ENCODE measurements around the gene SUSD4. TPM values are rescaled to one million over a fixed set of nuclear protein-coding genes. Genes with fewer than 3 reads are reported as not detected.

The SUSD4 gene
- total RNA-seq, 2 donors from 2014 or later, result 0.58 to 0.92 TPM

- Histone ChIP-seq H3K4me3 (ENCODE audit: low read length) (no peak overlapping the region), H3K27ac (ENCODE audit: low read depth, low read length) (no peak overlapping the region), H3K4me1 (ENCODE audit: control insufficient read depth, insufficient read depth, low read length) (no peaks in the 10 kb centered on the region), H3K9me3 (ENCODE audit: control insufficient read depth, low read length) (peaks cover 4% of the 10 kb centered on the region), H3K27me3 (ENCODE audit: control insufficient read depth, insufficient read depth, low read length, poor library complexity, severe bottlenecking) (no peaks in the 10 kb centered on the region), H3K9ac (ENCODE audit: extremely low read depth, low read length, poor library complexity, severe bottlenecking) (no peak overlapping the region), H3K36me3 (ENCODE audit: control insufficient read depth, insufficient read depth, low read length) (no peaks in the 10 kb centered on the region)
- Mint-ChIP-seq H3K4me1 (peaks cover 16% of the 10 kb centered on the region), H3K9me3 (peaks cover 7% of the 10 kb centered on the region), H3K36me3 (ENCODE audit: low read depth) (no peaks in the 10 kb centered on the region), H3K4me3 (no peak overlapping the region), H3K27ac (no peak overlapping the region), H3K27me3 (ENCODE audit: insufficient read depth) (peaks cover 13% of the 10 kb centered on the region)
- WGBS, 2 experiments (ENCODE audit: insufficient coverage in 1 of 2, insufficient read length in 1 of 2), result 91 to 92% methylated on average over 5 to 6 of the region's 6 CpGs
- DNase-seq, result no peak
- TF ChIP-seq, protein P1, sequence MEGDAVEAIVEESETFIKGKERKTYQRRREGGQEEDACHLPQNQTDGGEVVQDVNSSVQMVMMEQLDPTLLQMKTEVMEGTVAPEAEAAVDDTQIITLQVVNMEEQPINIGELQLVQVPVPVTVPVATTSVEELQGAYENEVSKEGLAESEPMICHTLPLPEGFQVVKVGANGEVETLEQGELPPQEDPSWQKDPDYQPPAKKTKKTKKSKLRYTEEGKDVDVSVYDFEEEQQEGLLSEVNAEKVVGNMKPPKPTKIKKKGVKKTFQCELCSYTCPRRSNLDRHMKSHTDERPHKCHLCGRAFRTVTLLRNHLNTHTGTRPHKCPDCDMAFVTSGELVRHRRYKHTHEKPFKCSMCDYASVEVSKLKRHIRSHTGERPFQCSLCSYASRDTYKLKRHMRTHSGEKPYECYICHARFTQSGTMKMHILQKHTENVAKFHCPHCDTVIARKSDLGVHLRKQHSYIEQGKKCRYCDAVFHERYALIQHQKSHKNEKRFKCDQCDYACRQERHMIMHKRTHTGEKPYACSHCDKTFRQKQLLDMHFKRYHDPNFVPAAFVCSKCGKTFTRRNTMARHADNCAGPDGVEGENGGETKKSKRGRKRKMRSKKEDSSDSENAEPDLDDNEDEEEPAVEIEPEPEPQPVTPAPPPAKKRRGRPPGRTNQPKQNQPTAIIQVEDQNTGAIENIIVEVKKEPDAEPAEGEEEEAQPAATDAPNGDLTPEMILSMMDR (conservative IDR thresholded peaks at IDR 0.05), result no peak
Observed at GRCh38 chr1:223242382-223242955, 121.5 kb downstream of the SUSD4 start.

GRCh38 chr1:223240122-223240521, 123.9 kb downstream of the SUSD4 start:
- H3K4me3 Mint-ChIP-seq, result no peak overlapping the region
- H3K9me3 Mint-ChIP-seq, result peaks cover 16% of the 10 kb centered on the region
- DNase-seq, result no peak
- H3K36me3 ChIP-seq (ENCODE audit: control insufficient read depth, insufficient read depth, low read length), result no peaks in the 10 kb centered on the region
- H3K4me1 ChIP-seq (ENCODE audit: control insufficient read depth, insufficient read depth, low read length), result no peaks in the 10 kb centered on the region
- peaks cover 16% of the 10 kb centered on the region for H3K4me1 Mint-ChIP-seq
- peaks cover 24% of the 10 kb centered on the region for H3K9me3 ChIP-seq (ENCODE audit: control insufficient read depth, low read length)
- no peaks in the 10 kb centered on the region for H3K27me3 ChIP-seq (ENCODE audit: control insufficient read depth, insufficient read depth, low read length, poor library complexity, severe bottlenecking)
- no peak overlapping the region for H3K27ac ChIP-seq (ENCODE audit: low read depth, low read length)
- H3K27me3 Mint-ChIP-seq (ENCODE audit: insufficient read depth), result peaks cover 12% of the 10 kb centered on the region
- H3K27ac Mint-ChIP-seq, result no peak overlapping the region
- H3K4me3 ChIP-seq (ENCODE audit: low read length), result no peak overlapping the region
- no peak overlapping the region for H3K9ac ChIP-seq (ENCODE audit: extremely low read depth, low read length, poor library complexity, severe bottlenecking)
- 60 to 74% methylated on average over 2 of the region's 2 CpGs for WGBS, 2 experiments (ENCODE audit: insufficient coverage in 1 of 2, insufficient read length in 1 of 2)
- TF ChIP-seq, protein P1 (conservative IDR thresholded peaks at IDR 0.05), result no peak
- H3K36me3 Mint-ChIP-seq (ENCODE audit: low read depth), result peaks cover 2% of the 10 kb centered on the region

DNA sequence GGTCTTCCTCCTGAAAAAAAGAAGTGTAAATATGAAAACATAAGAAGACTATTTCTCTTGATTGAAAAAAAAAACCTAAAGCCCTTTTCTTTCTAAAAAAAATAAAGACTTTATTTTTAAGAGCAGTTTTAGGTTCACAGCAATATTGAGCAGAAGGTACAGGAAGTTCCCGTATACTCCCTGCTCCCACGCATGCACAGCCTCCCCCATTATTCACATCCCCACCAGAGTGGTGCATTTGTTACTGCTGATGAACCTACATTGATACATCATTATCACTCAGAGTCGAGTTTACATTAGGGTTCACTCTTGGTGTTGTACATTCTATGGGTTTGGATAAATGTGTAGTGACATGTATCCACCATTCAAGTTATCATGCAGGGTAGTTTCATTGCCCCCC, 128.9 kb downstream of the SUSD4 start:
- H3K9me3 ChIP-seq (ENCODE audit: control insufficient read depth, low read length), result peaks cover 24% of the 10 kb centered on the region
- no peaks in the 10 kb centered on the region for H3K36me3 ChIP-seq (ENCODE audit: control insufficient read depth, insufficient read depth, low read length)
- Mint-ChIP-seq H3K27me3 (ENCODE audit: insufficient read depth) (peaks cover 16% of the 10 kb centered on the region), H3K27ac (no peak overlapping the region), H3K4me3 (no peak overlapping the region), H3K9me3 (peaks cover 16% of the 10 kb centered on the region), H3K36me3 (ENCODE audit: low read depth) (peaks cover 2% of the 10 kb centered on the region), H3K4me1 (peaks cover 18% of the 10 kb centered on the region)
- no peaks in the 10 kb centered on the region for H3K27me3 ChIP-seq (ENCODE audit: control insufficient read depth, insufficient read depth, low read length, poor library complexity, severe bottlenecking)
- no peak overlapping the region for H3K9ac ChIP-seq (ENCODE audit: extremely low read depth, low read length, poor library complexity, severe bottlenecking)
- 92% methylated on average over 2 of the region's 3 CpGs; no CpG with 5 or more reads in 1 of the 2 experiments for whole genome bisulfite sequencing, 2 experiments (ENCODE audit: insufficient coverage in 1 of 2, insufficient read length in 1 of 2)
- peaks cover 13% of the 10 kb centered on the region for H3K4me1 ChIP-seq (ENCODE audit: control insufficient read depth, insufficient read depth, low read length)
- H3K27ac ChIP-seq (ENCODE audit: low read depth, low read length), result no peak overlapping the region
- TF ChIP-seq, protein P1 (conservative IDR thresholded peaks at IDR 0.05), result no peak
- H3K4me3 ChIP-seq (ENCODE audit: low read length), result no peak overlapping the region
- no peak for DNase-seq
